ENCODE measurements around the gene C9orf78. TPM values are rescaled to one million over a fixed set of nuclear protein-coding genes. Genes with fewer than 3 reads are reported as not detected.

Gene C9orf78
- total and polyA plus RNA-seq, 9 of the 15 experiments (the other 6 are each of a cell fraction or from before 2014, with no cell fraction given) = 94.6 to 266 (median 202) TPM

- TF ChIP-seq REST (IDR thresholded peaks at IDR 0.05; ENCODE audit: borderline replicate concordance) (peak; percentile 39; the same call in 1 of the 2 replicates), REST (CRISPR knock-in tag; IDR thresholded peaks at IDR 0.05; ENCODE audit: low read depth) (no peak), CTCF (IDR thresholded peaks at IDR 0.05 in 2 of 3, conservative IDR thresholded peaks at IDR 0.05 in 1 of 3; ENCODE audit: insufficient read depth in 2 of 3, low read depth in 1 of 3, low read length in 3 of 3) (peak; percentile 13 to 53 (median 19); a peak in 3 of 6 replicates), MEIS2 (IDR thresholded peaks at IDR 0.05; ENCODE audit: partially characterized antibody) (peak; percentile 74), BRF1 (IDR thresholded peaks at IDR 0.05; ENCODE audit: borderline replicate concordance, extremely low read depth, insufficient read length) (no peak), RAD21 (CRISPR knock-in tag; conservative IDR thresholded peaks at IDR 0.05 in 1 of 2, IDR thresholded peaks at IDR 0.05 in 1 of 2) (peak; percentile 26 to 57; a peak in 3 of 4 replicates), THAP7 (CRISPR knock-in tag; IDR thresholded peaks at IDR 0.05) (no peak), GTF3C2 (IDR thresholded peaks at IDR 0.05; ENCODE audit: borderline replicate concordance, extremely low read depth, insufficient read length) (no peak), LCOR (CRISPR knock-in tag; IDR thresholded peaks at IDR 0.05) (no peak)
These were observed 6.0 kb upstream of the C9orf78 start (continued) for GRCh38 chr9:129841071-129841470.
